NCI-H82 treated with DMSO at 0.1 percent for 48 hours (cell line): ENCODE measurements around the gene TNFSF15.

Experiments
- DNase-seq: peaks from one replicate; lab custom pipeline; 2025; ENCODE audit not compliant: unreplicated experiment; lab: John Stamatoyannopoulos, UW

Gene TNFSF15

GRCh38 chr9:114805670-114806525 lies at the start of gene TNFSF15:
Gene TNFSF15 (minus strand): TSS chr9:114806039. CDS start chr9:114806012, 27 bp downstream.
- DNase-seq = no peak

GRCh38 chr9:114855488-114855887 lies 49.6 kb upstream of the TNFSF15 start:
- no peak for DNase-seq

GRCh38 chr9:114854736-114855355 lies 49.0 kb upstream of the TNFSF15 start:
- DNase-seq = no peak

GRCh38 chr9:114853071-114853855 lies 47.4 kb upstream of the TNFSF15 start:
- DNase-seq = no peak

- DNase-seq = no peak
These were observed 46.3 kb upstream of the TNFSF15 start for GRCh38 chr9:114852050-114852594.

- DNase-seq = no peak
These were observed 45.5 kb upstream of the TNFSF15 start for GRCh38 chr9:114851306-114851705.

- DNase-seq = no peak
These were observed 45.0 kb upstream of the TNFSF15 start for GRCh38 chr9:114850871-114851270.

GRCh38 chr9:114849450-114849849 lies 43.6 kb upstream of the TNFSF15 start:
- DNase-seq = no peak

- no peak for DNase-seq
These were observed 41.9 kb upstream of the TNFSF15 start for GRCh38 chr9:114847492-114848417.

- DNase-seq = no peak
These were observed 39.5 kb upstream of the TNFSF15 start for GRCh38 chr9:114845373-114845772.

GRCh38 chr9:114844766-114845165 lies 38.9 kb upstream of the TNFSF15 start:
- DNase-seq = no peak

- no peak for DNase-seq
These were observed 32.1 kb upstream of the TNFSF15 start for GRCh38 chr9:114837923-114838322.

- no peak for DNase-seq
These were observed 30.9 kb upstream of the TNFSF15 start for GRCh38 chr9:114836769-114837168.

GRCh38 chr9:114834386-114834785 lies 28.5 kb upstream of the TNFSF15 start:
- no peak for DNase-seq

GRCh38 chr9:114830546-114830945 lies 24.7 kb upstream of the TNFSF15 start:
- no peak for DNase-seq

GRCh38 chr9:114829574-114830440 lies 24.0 kb upstream of the TNFSF15 start:
- DNase-seq = no peak

- no peak for DNase-seq
These were observed 22.4 kb upstream of the TNFSF15 start for GRCh38 chr9:114828303-114828650.

- no peak for DNase-seq
These were observed 21.9 kb upstream of the TNFSF15 start for GRCh38 chr9:114827641-114828302.

GRCh38 chr9:114826431-114826830 lies 20.6 kb upstream of the TNFSF15 start:
- no peak for DNase-seq
